Measurements from ENCODE around the gene DGKA.

DGKA gene

GRCh38 chr12:55925870-55926737 lies 4.9 kb upstream of the DGKA start:
- DNase-seq (ENCODE audit: insufficient read length, low spot score) (no peak), FAIRE-seq (no peak)
- TF ChIP-seq POLR2A (IDR thresholded peaks at IDR 0.05; ENCODE audit: low read depth, low read length) = no peak

GRCh38 chr12:55926738-55927587 lies 4.0 kb upstream of the DGKA start:
- peak; percentile 51 for TF ChIP-seq POLR2A (IDR thresholded peaks at IDR 0.05; ENCODE audit: low read depth, low read length)
- peak; percentile 55 for FAIRE-seq
- DNase-seq (ENCODE audit: insufficient read length, low spot score) = peak; percentile 81

GRCh38 chr12:55927588-55928502 lies 3.1 kb upstream of the DGKA start, which contains the start of gene PYM1:
PYM1 (minus strand) TSS chr12:55927894; CDS start chr12:55927761, 133 bp downstream.
- DNase-seq (ENCODE audit: insufficient read length, low spot score) = peak; percentile 39
- FAIRE-seq = no peak
- TF ChIP-seq POLR2A (IDR thresholded peaks at IDR 0.05; ENCODE audit: low read depth, low read length) = peak; percentile 48

GRCh38 chr12:55929306-55929791 lies 1.6 kb upstream of the DGKA start:
- DNase-seq (ENCODE audit: insufficient read length, low spot score) (no peak), FAIRE-seq (no peak)
- no peak for TF ChIP-seq POLR2A (IDR thresholded peaks at IDR 0.05; ENCODE audit: low read depth, low read length)

GRCh38 chr12:55931317-55931779 lies 386 bp downstream of the DGKA start:
- no peak for TF ChIP-seq POLR2A (IDR thresholded peaks at IDR 0.05; ENCODE audit: low read depth, low read length)
- DNase-seq (ENCODE audit: insufficient read length, low spot score) (no peak), FAIRE-seq (no peak)

- DNase-seq (ENCODE audit: insufficient read length, low spot score) (no peak), FAIRE-seq (no peak)
- TF ChIP-seq POLR2A (IDR thresholded peaks at IDR 0.05; ENCODE audit: low read depth, low read length) = no peak
Observed at GRCh38 chr12:55931780-55932550, 1.0 kb downstream of the DGKA start.

GRCh38 chr12:55932551-55932910 lies 1.6 kb downstream of the DGKA start:
- DNase-seq (ENCODE audit: insufficient read length, low spot score) (no peak), FAIRE-seq (no peak)
- TF ChIP-seq POLR2A (IDR thresholded peaks at IDR 0.05; ENCODE audit: low read depth, low read length) = no peak

GRCh38 chr12:55933169-55933798 lies 2.3 kb downstream of the DGKA start:
- FAIRE-seq (no peak), DNase-seq (ENCODE audit: insufficient read length, low spot score) (no peak)
- no peak for TF ChIP-seq POLR2A (IDR thresholded peaks at IDR 0.05; ENCODE audit: low read depth, low read length)

- FAIRE-seq = no peak
- DNase-seq (ENCODE audit: insufficient read length, low spot score) = no peak
- TF ChIP-seq POLR2A (IDR thresholded peaks at IDR 0.05; ENCODE audit: low read depth, low read length) = no peak
Observed at GRCh38 chr12:55933799-55934742, 3.1 kb downstream of the DGKA start.

- no peak for TF ChIP-seq POLR2A (IDR thresholded peaks at IDR 0.05; ENCODE audit: low read depth, low read length)
- FAIRE-seq (no peak), DNase-seq (ENCODE audit: insufficient read length, low spot score) (no peak)
Observed at GRCh38 chr12:55934773-55935172, 3.8 kb downstream of the DGKA start.

GRCh38 chr12:55935738-55936151 lies 4.8 kb downstream of the DGKA start:
- TF ChIP-seq POLR2A (IDR thresholded peaks at IDR 0.05; ENCODE audit: low read depth, low read length) = no peak
- no peak for DNase-seq (ENCODE audit: insufficient read length, low spot score)
- no peak for FAIRE-seq
